ENCODE results near the gene SNX19.

- TF ChIP-seq, protein P1, sequence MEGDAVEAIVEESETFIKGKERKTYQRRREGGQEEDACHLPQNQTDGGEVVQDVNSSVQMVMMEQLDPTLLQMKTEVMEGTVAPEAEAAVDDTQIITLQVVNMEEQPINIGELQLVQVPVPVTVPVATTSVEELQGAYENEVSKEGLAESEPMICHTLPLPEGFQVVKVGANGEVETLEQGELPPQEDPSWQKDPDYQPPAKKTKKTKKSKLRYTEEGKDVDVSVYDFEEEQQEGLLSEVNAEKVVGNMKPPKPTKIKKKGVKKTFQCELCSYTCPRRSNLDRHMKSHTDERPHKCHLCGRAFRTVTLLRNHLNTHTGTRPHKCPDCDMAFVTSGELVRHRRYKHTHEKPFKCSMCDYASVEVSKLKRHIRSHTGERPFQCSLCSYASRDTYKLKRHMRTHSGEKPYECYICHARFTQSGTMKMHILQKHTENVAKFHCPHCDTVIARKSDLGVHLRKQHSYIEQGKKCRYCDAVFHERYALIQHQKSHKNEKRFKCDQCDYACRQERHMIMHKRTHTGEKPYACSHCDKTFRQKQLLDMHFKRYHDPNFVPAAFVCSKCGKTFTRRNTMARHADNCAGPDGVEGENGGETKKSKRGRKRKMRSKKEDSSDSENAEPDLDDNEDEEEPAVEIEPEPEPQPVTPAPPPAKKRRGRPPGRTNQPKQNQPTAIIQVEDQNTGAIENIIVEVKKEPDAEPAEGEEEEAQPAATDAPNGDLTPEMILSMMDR (IDR thresholded peaks at IDR 0.05) = no peak
- TF ChIP-seq POLR2A (IDR thresholded peaks at IDR 0.05) = no peak
Measured at GRCh38 chr11:130915603-130916237, 559 bp downstream of the SNX19 start.

Measured in Peyer's patch (tissue), 4 donors.